GM12878 (cell line): ENCODE measurements around the gene PCDHAC1. TPM values are rescaled to one million over a fixed set of nuclear protein-coding genes. Genes with fewer than 3 reads are reported as not detected.

Experiments
- DPF2 ChIP-seq: fragments of 450-650 bp; IDR thresholded peaks from 2 replicates; pipeline ENCODE4 v1.6.1; 2017; ENCODE audit warnings: mild to moderate bottlenecking
- E2F8 ChIP-seq: fragments of 450-650 bp; IDR thresholded peaks from 2 replicates; pipeline ENCODE4 v1.6.1; 2018; ENCODE audit warnings: mild to moderate bottlenecking, low read depth, moderate library complexity; ENCODE audit not compliant: partially characterized antibody
- FOXK2 ChIP-seq: fragments of 450-650 bp; IDR thresholded peaks from 2 replicates; pipeline ENCODE4 v1.6.1; 2017; ENCODE audit warnings: mild to moderate bottlenecking, moderate library complexity
- PRDM15 ChIP-seq: fragments of 450-650 bp; formaldehyde crosslinking; IDR thresholded peaks from 2 replicates; pipeline ENCODE4 v1.4.0; 2020; ENCODE audit warnings: mild to moderate bottlenecking, moderate library complexity
- SMC3 ChIP-seq: IDR thresholded peaks from 2 replicates; pipeline ENCODE4 v1.6.1; 2011; ENCODE audit warnings: low read length, improper control_type of control experiment, borderline replicate concordance
- SREBF2 ChIP-seq: IDR thresholded peaks from 2 replicates; pipeline ENCODE4 v1.6.1; 2012; ENCODE audit warnings: mild to moderate bottlenecking, low read length
- ZBTB40 ChIP-seq: fragments of 450-650 bp; IDR thresholded peaks from 2 replicates; pipeline ENCODE4 v1.6.1; 2016; ENCODE audit warnings: mild to moderate bottlenecking, moderate library complexity, borderline replicate concordance
- polyA plus RNA-seq, 11 experiments: library from polyadenylated mRNA; depleted of rRNA in 4 of 11; unstranded in 6 of 11; stranded (reverse) in 5 of 11; fragments of >200 nt; fragmentation: Nextera tagmentation in 4 of 11; fragmentation: Illumina TruSeq in 1 of 11; extraction: Ambion mirVana in 4 of 11; extraction: Trizol in 1 of 11; gene quantifications; 1 replicate in 1 of 11; 2 replicates in 10 of 11; pipeline versions ENCODE4 v1.2.1 to v1.2.3, GENCODE V29; 2011 to 2016; ENCODE audit warnings: inconsistent platforms in 2 of 11, missing spikeins in 2 of 11, low read depth in 1 of 11
- total RNA-seq, 4 experiments: library from RNA; depleted of rRNA in 3 of 4; stranded (reverse); fragments of >200 nt in 3 of 4; fragmentation: Illumina TruSeq in 1 of 4; extraction: Trizol in 1 of 4; gene quantifications; 2 replicates each; pipeline versions ENCODE4 v1.2.1 to v1.2.3, GENCODE V29; 2013 to 2021

PCDHAC1 gene
- total and polyA plus RNA-seq, 10 of the 15 experiments (the other 5 are each of a cell fraction or from before 2014, with no cell fraction given): not detected

GRCh38 chr5:140951636-140952035, 25.5 kb downstream of the PCDHAC1 start (continued):
- TF ChIP-seq E2F8: no peak
- TF ChIP-seq SMC3: no peak
- no peak for TF ChIP-seq DPF2
- no peak for TF ChIP-seq FOXK2
- TF ChIP-seq ZBTB40: no peak
- no peak for TF ChIP-seq SREBF2
- TF ChIP-seq PRDM15 (CRISPR knock-in tag): no peak
